OCI-M2 (cell line): ENCODE measurements around the gene PALLD.

Experiments
- DNase-seq: peaks from one replicate; lab custom pipeline; 2025; ENCODE audit not compliant: unreplicated experiment; lab: John Stamatoyannopoulos, UW

Gene PALLD

DNA sequence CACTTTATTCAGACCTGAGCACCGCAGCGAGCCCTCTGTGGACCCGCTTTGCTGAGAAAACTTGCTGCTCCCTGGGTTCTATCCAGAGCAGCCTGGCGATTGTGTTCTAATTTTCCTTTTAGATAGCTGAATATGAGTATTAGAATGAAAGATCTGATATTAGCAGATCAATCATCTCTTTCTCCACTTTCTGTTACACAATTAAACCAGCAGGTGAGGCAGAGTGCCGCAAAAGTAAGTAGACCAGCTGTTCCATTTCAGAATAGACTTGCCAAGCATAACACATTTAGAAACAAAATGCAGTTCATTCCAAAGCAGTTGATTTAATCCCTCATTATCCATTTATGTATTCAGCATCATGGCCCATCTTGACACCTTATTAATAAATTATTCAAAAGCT, 58.6 kb downstream of the PALLD start:
- no peak for DNase-seq

DNA sequence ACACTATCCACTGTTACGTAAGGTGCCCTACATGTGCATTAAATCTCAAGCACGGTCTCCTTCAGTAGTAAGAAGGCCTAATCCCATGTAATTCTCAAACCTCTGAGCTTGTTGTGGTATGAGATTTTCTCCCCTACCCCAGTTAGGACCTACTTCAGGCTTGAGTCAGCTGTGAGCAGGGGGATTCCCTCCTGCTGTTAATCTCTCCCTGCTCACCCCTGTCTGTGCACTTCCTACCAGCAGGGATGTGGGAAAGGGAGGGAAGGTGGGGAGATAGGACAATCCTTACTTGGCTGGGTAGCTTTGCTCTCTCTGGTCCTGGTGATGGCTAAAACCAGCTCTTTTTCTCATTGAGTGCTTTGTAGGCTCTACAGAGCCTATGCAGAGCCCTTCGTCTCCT, 60.8 kb downstream of the PALLD start:
- DNase-seq, result no peak

DNA sequence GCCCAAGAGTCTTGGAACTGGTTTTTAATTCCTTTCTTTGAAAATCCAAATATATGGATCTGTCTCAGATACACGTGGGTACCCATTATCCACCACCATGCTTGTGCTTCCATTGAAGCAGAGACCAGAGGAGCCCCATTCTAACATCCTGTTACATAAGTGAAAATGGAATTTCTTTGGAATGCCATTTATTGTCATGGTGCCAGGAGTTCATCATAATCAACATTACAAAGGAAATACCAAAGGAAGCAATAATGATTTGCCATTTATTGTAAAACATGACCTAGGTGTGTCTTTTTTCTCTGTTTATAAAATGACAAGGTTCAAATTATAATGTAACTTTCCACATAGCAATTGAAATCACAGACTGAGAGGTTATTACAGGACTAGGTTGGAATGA, 61.7 kb downstream of the PALLD start:
- DNase-seq, result no peak

DNA sequence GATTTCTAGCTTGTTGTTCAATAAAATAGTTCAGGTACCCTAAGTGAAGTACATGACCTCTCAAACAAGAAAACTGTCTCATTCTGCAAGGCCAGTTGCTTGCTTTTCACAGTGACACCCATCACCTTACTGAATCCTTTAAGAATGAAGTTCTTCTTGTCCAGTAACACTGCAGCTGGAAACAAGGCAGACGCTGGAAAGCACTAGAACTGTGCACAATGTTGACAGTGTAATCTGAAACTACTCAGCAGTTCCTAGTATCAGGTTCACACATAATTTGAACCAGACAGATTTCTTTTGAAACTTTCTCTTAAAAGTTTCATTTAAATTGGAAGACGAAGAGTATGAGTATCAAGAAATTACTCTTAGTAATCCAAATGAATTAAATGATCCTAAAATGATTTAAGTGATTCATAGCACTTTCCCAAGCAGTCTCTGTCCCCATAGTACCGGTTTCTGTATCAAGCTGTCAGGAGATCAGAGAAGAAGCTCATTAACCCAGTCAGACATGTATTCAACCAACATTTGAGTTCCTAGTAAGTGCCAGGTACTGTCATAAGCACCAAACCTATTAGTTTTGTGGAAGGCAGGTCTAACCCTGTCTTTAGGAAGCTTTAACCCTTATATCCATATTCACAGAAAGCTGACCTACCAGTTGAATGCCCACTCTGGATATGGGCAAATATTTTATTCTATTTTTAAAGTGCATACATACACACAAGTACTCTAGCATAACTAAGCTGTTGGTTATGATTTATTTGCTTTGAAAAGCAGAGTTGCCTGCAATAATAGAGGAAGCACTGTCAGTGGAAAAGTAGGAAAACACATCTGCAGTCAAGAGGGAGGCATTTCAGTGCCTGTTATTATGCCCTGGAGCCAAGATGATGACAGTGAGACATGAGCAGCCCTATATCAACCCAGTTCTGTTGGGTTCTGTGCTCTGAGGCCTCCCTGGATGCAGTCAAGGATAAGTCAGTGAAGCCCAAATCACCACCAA, 63.6 kb downstream of the PALLD start:
- no peak for DNase-seq

DNA sequence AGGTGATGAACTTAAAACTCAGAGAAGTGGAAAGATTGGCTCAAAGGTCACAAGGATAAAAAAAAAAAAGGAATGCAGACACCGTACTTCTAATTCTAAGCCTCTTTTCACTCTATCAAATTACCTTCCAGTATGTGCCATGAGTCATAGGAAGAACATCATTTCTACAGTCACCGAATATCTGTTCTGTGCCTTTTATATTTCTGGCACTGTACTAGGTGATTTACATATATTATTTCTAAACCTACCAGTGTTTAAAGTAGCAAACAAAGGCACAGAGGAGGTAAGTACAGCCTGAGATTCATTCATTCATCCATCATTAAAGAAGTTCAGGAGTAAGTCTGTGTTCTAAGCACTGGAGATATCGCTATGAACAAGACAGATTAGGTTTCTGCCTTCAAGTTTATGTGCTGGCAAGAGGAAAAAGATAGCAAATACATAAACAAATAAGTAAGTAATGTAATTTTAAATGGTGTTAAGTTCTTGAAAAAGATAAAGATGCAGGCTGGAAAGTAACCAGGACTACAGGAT, 65.3 kb downstream of the PALLD start:
- no peak for DNase-seq

DNA sequence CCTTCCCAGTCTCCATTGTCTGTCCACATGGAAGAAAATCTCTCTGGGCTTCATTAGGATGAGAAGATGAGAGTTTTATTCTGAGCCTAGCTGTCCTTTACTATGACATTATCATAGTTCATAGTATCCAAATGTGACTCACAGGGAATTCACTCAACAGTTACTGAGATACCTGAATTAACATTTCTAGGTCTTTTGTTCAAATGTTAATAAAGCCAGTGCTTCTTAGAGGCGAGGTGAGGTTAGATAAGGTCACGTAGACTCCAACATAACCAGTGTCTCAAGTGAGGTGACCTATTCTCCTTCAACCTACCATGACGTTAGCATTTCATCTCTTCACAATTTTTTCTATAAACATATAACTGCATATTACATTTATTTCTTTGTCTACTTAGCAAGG, 67.2 kb downstream of the PALLD start:
- no peak for DNase-seq

DNA sequence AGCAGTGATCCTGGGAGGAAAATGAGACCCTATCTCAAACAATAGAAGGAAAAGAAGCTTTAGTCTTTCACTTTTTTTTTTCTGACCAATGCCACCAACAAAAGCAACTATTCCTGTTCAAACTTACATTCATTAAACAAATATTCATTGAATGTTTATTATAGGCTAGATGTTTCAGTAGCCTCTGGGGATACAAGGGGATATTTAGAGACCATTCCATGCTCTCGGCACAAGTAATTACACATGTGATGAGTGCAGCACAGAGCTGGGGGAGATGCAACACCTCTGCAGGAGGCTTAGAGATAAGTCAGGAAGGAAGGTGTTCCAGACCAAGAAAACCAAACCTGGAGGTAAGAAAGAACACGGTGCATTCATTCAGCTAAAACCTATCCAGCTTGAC, 68.3 kb downstream of the PALLD start:
- no peak for DNase-seq

DNA sequence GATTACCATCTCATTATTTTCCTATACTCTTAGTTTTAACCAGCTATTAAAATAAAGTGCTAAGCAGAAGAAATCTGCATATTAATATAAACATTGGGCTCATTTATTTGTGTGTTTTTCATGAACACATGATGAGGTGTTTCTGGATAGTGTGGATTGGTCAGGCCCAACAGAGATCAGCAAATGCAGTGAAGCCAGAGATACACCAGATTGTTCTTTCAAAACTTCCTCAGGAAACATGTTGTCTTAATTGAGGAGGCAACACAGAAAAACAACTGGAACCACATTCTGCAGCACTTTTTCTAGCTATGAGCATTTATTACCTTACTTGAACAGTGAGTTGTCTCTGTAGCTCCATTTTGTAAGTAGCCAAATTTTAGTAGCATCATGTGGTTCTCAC, 69.9 kb downstream of the PALLD start:
- no peak for DNase-seq

DNA sequence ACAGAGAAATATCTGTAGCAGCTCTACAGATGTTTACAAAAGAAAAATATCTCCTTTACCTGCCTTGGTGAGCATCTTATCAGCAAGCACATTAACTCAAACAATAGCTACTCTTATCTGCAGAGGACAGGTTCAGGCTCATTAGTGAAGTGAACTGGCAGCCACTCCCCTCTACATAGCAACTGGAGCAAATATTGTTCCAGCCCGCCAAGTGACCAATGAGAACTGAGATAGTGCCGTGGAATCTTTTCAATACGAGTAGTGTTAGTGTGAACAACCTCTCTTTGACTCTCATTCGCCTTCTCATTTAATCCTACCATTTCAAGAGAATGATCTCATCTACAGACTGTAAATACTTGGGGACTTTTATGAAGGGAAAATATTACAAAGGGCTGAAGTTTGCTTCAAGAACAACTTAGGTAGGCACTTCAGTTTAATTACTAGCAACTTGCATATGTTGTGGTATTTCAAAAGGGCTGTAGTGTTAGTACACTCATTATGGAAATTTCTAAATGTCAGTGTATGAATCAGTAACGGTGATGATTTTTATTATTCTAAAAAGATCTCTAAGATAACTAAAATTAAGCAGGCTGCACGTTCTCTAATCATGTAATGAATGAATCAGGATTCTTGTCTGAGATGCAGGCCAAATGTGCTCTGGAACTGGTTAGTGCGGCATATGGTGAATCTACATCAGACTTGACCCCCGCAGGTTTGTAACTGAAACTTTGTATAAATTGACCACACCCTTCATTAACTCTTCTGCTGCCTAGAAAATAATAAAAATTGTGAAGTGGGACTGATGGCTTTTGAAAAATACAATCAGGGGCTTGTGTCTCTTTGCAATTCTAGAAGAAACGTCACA, 72.4 kb downstream of the PALLD start:
- no peak for DNase-seq

DNA sequence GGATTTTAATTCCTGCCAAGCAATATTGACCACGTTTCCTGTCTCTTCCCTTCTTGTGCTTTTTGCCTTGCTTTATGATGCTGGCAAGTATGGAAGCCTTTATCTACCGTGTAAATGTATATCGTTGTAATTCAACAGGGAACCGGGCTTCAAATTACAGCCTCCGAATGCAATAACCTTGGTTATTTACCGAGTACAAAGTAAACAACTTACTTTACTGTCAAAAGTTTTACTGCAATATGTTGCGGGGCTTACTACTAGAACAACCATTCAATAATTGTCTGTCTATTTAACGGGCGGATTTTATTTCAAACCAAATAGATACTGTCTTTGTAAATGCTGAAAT, 73.1 kb downstream of the PALLD start:
- no peak for DNase-seq

DNA sequence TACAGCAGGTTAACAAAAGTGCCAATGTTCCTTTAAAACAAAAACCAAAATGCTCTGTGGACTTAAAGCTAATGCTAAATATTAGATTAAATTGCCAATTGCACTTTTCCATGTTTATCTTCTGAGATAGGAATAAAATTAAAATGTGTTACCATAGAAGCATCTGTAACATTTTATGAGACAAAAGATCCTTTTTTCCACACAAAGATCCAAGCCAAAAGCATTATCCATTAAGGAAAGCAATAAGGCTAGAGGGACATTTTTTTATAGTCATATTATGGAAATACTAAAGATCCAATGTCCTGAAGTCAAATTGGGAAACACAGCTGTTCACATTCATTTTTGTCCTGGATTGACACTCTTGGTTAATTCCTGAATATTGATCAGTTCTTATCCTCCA, 73.6 kb downstream of the PALLD start:
- no peak for DNase-seq

DNA sequence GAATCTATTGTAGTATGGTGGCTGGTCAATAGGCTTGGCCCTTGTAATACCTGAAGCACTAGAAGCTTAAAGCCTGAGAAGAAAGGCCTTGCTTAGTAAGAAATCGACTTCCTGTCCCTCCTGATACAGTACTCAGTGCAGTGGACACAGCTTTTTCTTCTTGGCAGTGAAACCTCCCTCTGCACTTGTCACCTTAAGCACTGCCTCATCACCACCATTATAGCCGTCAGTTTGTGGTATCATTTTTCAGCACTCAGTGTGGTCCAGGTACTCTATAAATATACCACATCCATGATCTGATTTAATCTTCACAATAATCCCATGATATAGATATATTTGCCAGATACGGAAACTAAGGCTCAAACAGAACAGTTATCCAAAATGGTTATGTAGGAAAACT, 75.2 kb downstream of the PALLD start:
- no peak for DNase-seq

DNA sequence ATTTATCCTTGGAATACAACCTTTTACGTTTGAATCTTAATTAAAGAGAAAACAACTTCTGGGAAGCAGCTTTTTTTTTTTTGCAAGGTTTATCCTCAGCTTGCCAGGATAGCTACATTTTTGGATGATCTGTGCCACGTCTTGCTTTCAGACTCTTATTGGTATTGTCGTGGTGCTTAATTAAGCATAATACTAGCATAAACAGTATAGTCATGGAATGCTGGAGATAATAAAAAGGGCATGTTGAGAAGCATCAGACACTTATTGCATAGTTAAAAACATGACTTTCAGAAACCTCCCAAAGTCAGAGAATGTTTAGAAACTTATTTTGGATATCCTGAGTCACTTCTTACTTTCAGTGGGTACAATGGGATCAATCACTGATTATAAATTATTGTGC, 77.0 kb downstream of the PALLD start:
- DNase-seq, result no peak

DNA sequence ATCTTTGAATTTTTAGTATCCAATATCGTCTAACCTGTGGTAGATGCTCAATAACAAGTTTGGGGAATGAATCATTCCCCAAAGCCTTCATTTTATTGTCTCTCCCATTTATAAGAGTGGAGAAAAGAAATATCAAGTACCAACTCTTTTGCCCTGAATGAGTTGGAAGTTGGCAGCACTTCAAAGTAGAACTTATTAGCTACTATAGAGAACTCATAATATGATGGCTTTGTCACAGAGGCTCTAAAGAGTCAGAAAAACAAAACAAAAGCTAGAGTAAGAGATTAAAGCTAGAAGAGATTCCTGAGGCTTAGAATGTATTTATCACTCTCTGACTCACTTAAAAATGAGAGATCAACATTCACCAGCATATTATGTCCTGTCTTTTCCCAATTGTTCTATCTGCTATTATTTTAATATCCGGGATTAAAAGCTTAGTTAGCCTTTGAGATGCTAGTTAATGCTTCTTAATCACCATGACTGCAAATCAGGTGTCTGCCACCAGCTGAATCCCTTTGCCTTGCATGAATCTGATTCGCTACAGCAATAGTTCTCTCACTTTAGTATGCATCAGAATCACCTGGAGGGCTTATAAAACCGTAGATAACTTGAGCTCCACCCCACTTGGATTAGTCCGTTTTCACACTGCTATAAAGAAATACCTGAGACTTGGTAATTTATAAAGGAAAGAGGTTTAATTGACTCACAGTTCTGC, 77.9 kb downstream of the PALLD start:
- DNase-seq, result no peak

DNA sequence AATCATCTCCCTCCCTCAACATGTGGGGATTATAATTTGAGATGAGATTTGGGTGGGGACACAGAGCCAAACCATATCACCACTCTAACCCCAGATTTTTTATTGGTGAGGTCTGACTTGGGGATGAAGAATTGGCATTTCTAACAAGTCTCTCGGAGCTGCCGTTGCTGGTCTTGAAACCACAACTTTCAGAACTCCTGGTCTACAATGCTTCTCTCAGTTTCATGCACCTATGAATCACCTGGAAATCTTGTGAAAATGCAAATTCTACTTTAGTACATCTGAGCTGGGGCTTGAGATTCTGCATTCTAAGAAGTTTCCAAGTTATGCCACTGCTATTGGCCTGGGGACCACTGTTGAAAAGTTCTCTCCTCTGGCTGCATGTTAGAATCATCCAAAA, 78.6 kb downstream of the PALLD start:
- no peak for DNase-seq

DNA sequence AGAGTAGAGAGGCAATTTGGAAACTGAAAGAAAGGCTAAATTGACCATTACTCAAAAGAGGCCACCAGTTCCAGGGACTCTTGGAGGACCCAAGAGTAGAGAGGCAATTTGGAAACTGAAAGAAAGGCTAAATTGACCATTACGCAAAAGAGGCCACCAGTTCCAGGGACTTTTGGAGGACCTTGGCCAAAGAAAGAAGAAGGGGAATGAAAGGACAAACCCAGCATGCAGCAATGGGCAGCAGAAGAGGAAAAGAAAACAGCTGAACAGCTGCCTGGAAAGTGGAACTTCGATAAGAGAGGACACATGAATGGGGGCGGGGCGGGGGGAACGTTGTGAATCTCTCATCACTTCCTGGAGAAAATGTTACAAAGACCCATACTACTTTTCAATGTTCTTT, 80.8 kb downstream of the PALLD start:
- DNase-seq, result no peak

DNA sequence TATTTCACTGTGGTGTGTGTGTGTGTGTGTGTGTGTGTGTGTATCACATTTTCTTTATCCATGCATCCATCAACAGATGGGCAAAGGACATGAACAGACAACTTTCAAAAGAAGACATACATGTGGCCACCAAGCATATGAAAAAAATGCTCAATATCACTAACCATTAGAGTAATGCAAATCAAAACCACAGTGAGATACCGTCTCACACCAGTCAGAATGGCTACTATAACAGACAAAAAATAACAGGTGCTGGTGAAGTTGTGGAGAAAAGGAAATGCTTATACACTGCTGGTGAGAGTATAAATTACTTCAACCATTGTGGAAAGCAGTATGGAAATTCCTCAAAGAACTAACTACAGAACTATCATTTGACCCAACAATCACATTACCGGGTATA, 83.4 kb downstream of the PALLD start:
- DNase-seq, result no peak

DNA sequence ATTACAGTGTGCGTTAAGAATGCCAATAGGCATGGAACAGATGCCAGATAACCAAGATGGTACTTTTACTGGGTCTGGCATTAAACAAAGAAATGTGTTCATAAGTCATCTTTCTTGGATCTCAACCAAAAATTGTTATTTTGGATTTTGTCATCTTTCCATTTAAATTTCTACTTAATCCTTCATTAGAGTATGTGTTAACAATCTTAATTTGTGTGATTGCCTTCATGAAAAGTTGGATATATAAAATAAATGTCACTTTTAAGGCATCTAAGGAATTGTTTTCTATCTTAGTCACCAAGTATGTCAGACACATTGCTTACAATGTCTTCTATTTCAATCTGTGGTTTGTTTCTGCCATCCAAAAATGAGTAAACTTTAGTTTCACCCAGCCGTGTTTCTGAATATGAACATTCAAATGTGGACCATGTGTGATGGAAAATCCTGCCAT, 87.5 kb downstream of the PALLD start:
- no peak for DNase-seq

DNA sequence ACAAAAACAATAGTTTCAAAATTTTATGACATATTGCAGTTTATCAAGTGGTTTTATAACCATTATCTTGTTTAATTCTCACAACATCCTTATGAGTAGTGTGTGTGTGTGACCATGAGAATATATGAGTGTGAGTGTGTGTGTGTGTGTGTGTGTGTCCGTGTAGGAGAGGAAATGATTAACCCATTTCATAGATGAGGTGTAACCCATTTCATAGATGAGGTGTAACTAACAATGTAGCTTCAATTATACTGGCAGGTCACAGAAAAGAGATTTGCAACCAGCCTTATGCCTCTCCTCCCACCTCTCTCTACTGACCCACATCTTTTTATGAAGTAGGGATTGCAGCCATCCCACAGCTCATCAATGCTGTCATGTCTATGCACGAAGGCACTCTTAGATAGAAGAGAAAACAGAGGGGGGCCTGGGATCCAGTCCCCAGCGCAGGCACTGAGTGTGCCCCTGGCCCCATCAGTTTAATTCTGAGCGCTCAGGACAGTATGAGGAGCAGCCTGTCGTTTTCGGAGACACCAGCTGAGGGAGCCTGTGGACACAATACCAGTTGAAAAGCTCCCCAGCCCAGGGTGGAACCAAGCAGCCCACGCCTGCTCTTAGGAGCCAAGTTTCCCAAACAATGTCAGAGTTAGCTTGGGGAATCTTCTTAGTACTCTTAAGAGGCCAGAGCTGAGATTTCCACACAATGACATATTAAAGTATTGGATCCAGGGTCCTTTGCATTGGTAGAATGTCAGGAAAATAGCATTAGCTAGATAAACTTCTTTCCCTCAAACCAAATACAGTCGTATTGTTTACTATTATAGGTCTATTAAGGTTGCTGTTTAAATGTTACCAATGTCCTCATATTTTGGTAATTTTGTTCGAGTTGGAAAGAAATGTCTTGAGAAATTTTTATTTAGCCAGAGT, 88.6 kb downstream of the PALLD start:
- DNase-seq, result no peak

DNA sequence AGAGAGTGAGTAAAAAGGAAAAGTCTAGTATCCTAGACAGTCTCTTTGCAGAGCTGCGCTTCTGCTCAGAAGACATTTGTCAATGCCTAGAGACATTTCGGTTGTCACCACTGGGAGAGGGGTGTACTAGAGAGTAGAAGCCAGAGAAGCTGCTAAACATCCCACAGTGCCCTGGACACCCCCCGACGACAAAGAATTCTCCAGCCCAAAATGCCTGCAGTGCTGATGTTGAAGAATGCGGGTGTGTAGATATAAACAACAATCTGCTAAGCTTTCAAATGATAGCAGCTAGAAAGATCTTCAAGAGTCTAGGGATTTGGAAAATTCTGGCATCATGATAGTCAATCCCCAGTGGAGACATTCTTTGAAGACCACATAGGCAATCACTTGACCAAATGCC, 90.1 kb downstream of the PALLD start:
- DNase-seq, result no peak
